ACHN (cell line): ENCODE results near the gene MATR3.

Source experiments
- DNase-seq: peaks from one replicate; pipeline ENCODE4 v3.0.0-alpha.2; 2015
- in situ Hi-C: cut with HindIII; loops from 2 replicates; pipeline ENCODE4 v1.10.0; 2017; ENCODE audit warnings: low sequenced_read_pairs, low pct_ligation_motif_present, low pct_unique_long_range_greater_than_20kb

The MATR3 gene

GRCh38 chr5:139376364-139376763 lies 82.8 kb downstream of the MATR3 start:
- no peak for DNase-seq
- in situ Hi-C loops, result no loop called here

- in situ Hi-C loops, result no loop called here
- no peak for DNase-seq
These were observed 83.7 kb downstream of the MATR3 start for GRCh38 chr5:139377226-139377625.

- in situ Hi-C loops, result no loop called here
These were observed 84.7 kb downstream of the MATR3 start for GRCh38 chr5:139378101-139378825.

GRCh38 chr5:139378941-139379361 lies 85.4 kb downstream of the MATR3 start:
- DNase-seq, result no peak
- in situ Hi-C loops, result no loop called here

More at GRCh38 chr5:139378101-139378825, 84.7 kb downstream of the MATR3 start:
- no peak for DNase-seq

GRCh38 chr5:139379626-139380449 lies 86.3 kb downstream of the MATR3 start:
- in situ Hi-C loops, result no loop called here

More at GRCh38 chr5:139379626-139380449, 86.3 kb downstream of the MATR3 start:
- DNase-seq, result no peak
